ENCODE data around the gene SLX9.

- TF ChIP-seq, protein P1, sequence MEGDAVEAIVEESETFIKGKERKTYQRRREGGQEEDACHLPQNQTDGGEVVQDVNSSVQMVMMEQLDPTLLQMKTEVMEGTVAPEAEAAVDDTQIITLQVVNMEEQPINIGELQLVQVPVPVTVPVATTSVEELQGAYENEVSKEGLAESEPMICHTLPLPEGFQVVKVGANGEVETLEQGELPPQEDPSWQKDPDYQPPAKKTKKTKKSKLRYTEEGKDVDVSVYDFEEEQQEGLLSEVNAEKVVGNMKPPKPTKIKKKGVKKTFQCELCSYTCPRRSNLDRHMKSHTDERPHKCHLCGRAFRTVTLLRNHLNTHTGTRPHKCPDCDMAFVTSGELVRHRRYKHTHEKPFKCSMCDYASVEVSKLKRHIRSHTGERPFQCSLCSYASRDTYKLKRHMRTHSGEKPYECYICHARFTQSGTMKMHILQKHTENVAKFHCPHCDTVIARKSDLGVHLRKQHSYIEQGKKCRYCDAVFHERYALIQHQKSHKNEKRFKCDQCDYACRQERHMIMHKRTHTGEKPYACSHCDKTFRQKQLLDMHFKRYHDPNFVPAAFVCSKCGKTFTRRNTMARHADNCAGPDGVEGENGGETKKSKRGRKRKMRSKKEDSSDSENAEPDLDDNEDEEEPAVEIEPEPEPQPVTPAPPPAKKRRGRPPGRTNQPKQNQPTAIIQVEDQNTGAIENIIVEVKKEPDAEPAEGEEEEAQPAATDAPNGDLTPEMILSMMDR (IDR thresholded peaks at IDR 0.05): no peak
- TF ChIP-seq POLR2A (IDR thresholded peaks at IDR 0.05): no peak
Observed at GRCh38 chr21:44956356-44957046, 16.7 kb downstream of the SLX9 start.
